B cell (primary cell): ENCODE measurements around the gene CDC42BPB. TPM values are rescaled to one million over a fixed set of nuclear protein-coding genes. Genes with fewer than 3 reads are reported as not detected.

Experiments
- ATAC-seq: fragments of 200-7000 bp; cut with Tn5 transposase; one replicate; pipeline ENCODE4 v1.10.0; 2021; ENCODE audit warnings: low read depth, mild to moderate bottlenecking, moderate number of reproducible peaks, moderate library complexity
- CTCF ChIA-PET: fragments of 350-600 bp; sonication (Branson Sonifier 250); formaldehyde crosslinking; loops from one replicate; lab custom pipeline; 2021; ENCODE audit warnings: antibody characterized with exemption, inconsistent platforms; lab: Charles Lee
- POLR2A ChIA-PET: fragments of 350-600 bp; sonication (Branson Sonifier 250); formaldehyde crosslinking; loops from one replicate; lab custom pipeline; 2021; ENCODE audit warnings: antibody characterized with exemption; lab: Charles Lee
- DNase-seq: peaks from one replicate; pipeline ENCODE4 v3.0.0; 2013
- H2AFZ ChIP-seq: 2 replicates; pipeline ENCODE4 v1.6.1; 2012; ENCODE audit warnings: mild to moderate bottlenecking, low read depth, low read length; ENCODE audit not compliant: insufficient read depth, poor library complexity, severe bottlenecking
- H3K27ac ChIP-seq, 2 donors: 1 replicate in 1 of 2; 2 replicates in 1 of 2; pipeline ENCODE4 v1.5.1; 2012 to 2013; ENCODE audit warnings: low read length in 2 of 2, mild to moderate bottlenecking in 2 of 2, moderate library complexity in 1 of 2
- H3K27me3 ChIP-seq, 4 experiments: fragments of 200-600 bp in 1 of 4; sonication (generic) in 1 of 4; replicated peaks in 1 of 4; 1 replicate in 2 of 4; 2 replicates in 2 of 4; pipeline versions ENCODE4 v1.6.1 to v1.7.0; 2013 to 2016; ENCODE audit warnings: low read length in 3 of 4, mild to moderate bottlenecking in 2 of 4, mixed read lengths in 1 of 4, moderate library complexity in 1 of 4; ENCODE audit not compliant: insufficient read depth in 4 of 4, control insufficient read depth in 3 of 4; ENCODE audit errors: control extremely low read depth in 1 of 4
- H3K36me3 ChIP-seq, 2 experiments: replicated peaks in 1 of 2; 1 replicate in 1 of 2; 2 replicates in 1 of 2; pipeline versions ENCODE4 v1.6.1 to v1.7.1; 2013; ENCODE audit warnings: low read length in 1 of 2; ENCODE audit not compliant: insufficient read depth in 2 of 2, control insufficient read depth in 1 of 2; ENCODE audit errors: control extremely low read depth in 1 of 2, extremely low read depth in 1 of 2
- H3K4me1 ChIP-seq, 2 donors: fragments of 200-600 bp in 1 of 2; sonication (generic) in 1 of 2; 1 replicate in 1 of 2; 2 replicates in 1 of 2; pipeline versions ENCODE4 v1.5.1 to v1.6.1; 2013 to 2017; ENCODE audit warnings: low read length in 2 of 2; ENCODE audit not compliant: control insufficient read depth in 2 of 2, insufficient read depth in 2 of 2
- H3K4me2 ChIP-seq: replicated peaks from 2 replicates; pipeline ENCODE3; 2012; ENCODE audit warnings: mild to moderate bottlenecking, low read depth, low read length; ENCODE audit not compliant: poor library complexity, severe bottlenecking
- H3K4me3 ChIP-seq, 5 experiments: fragments of 200-600 bp in 1 of 5; sonication (generic) in 1 of 5; 1 replicate in 3 of 5; 2 replicates in 2 of 5; pipeline versions ENCODE4 v1.5.1 to v1.7.0; 2011 to 2016; ENCODE audit warnings: low read length in 4 of 5, mild to moderate bottlenecking in 4 of 5, low read depth in 2 of 5, control low read depth in 1 of 5, moderate library complexity in 1 of 5; ENCODE audit not compliant: insufficient read depth in 1 of 5; ENCODE audit errors: control extremely low read depth in 1 of 5, extremely low read depth in 1 of 5
- H3K79me2 ChIP-seq: fragments of 200-600 bp; sonication (generic); one replicate; pipeline ENCODE4 v1.6.0; 2016; ENCODE audit warnings: low read length; ENCODE audit not compliant: control insufficient read depth, insufficient read depth
- H3K9ac ChIP-seq: fragments of 200-600 bp; sonication (generic); 2 replicates; pipeline ENCODE4 v1.6.1; 2017; ENCODE audit warnings: mild to moderate bottlenecking, low read length, moderate library complexity
- H3K9me3 ChIP-seq, 3 donors: one replicate each; pipeline versions ENCODE4 v1.6.1 to v1.7.1; 2013; ENCODE audit warnings: low read length in 2 of 3; ENCODE audit not compliant: control insufficient read depth in 2 of 3, insufficient read depth in 1 of 3; ENCODE audit errors: control extremely low read depth in 1 of 3
- H4K20me1 ChIP-seq: 2 replicates; pipeline ENCODE4 v1.6.0; 2012; ENCODE audit warnings: mild to moderate bottlenecking, low read length; ENCODE audit not compliant: insufficient read depth, control insufficient read depth, poor library complexity, severe bottlenecking
- H3K27ac Mint-ChIP-seq: one replicate; pipeline ENCODE4 v1.8.0; 2021; ENCODE audit warnings: mixed read lengths
- H3K27me3 Mint-ChIP-seq: one replicate; pipeline ENCODE4 v1.8.0; 2021; ENCODE audit warnings: mixed read lengths
- H3K4me1 Mint-ChIP-seq: one replicate; pipeline ENCODE4 v1.8.0; 2021; ENCODE audit warnings: mixed read lengths
- H3K4me3 Mint-ChIP-seq: one replicate; pipeline ENCODE4 v1.8.0; 2021; ENCODE audit warnings: mixed read lengths
- H3K9me3 Mint-ChIP-seq: one replicate; pipeline ENCODE4 v1.8.0; 2022; ENCODE audit warnings: mixed read lengths; ENCODE audit not compliant: insufficient read depth
- CTCF ChIP-seq: fragments of 200-600 bp; IDR thresholded peaks from one replicate; pipeline ENCODE4 v1.8.0; 2022; ENCODE audit warnings: antibody characterized with exemption, mild to moderate bottlenecking
- EZH2 ChIP-seq: IDR thresholded peaks from 2 replicates; pipeline ENCODE4 v1.6.1; 2012; ENCODE audit warnings: borderline replicate concordance, low read depth, mild to moderate bottlenecking, moderate library complexity, low read length; ENCODE audit not compliant: insufficient read depth, poor library complexity, severe bottlenecking
- WGBS: methylation state at CpG from one replicate; pipeline ENCODE4 v1.1.5; 2013; ENCODE audit warnings: missing lambda C conversion rate; ENCODE audit not compliant: insufficient coverage; 5-methylcytosine and 5-hydroxymethylcytosine counted together
- intact Hi-C: fragments of 100-400 bp; cut with micrococcal nuclease; formaldehyde crosslinking; loops from one replicate; pipeline ENCODE4 v1.10.0; 2022
- polyA plus RNA-seq: library from polyadenylated mRNA; depleted of rRNA; stranded (reverse); fragments of >200 nt; gene quantifications from 2 replicates; pipeline ENCODE4 v1.2.3, GENCODE V29; 2012
- total RNA-seq, 2 donors: library from RNA; stranded (reverse); fragments of 120-200 nt in 1 of 2; gene quantifications; 1 replicate in 1 of 2; 2 replicates in 1 of 2; pipeline versions ENCODE4 v1.2.3 to v1.2.4, GENCODE V29; 2013 to 2022

Gene CDC42BPB
- total and polyA plus RNA-seq, 2 donors (not counting 1 experiment from before 2014, with no cell fraction given) = 23.9 to 52.5 TPM

GRCh38 chr14:102914474-102915291 is 142.7 kb downstream of the CDC42BPB start:
- DNase-seq = peak; percentile 40
- TF ChIP-seq CTCF (no peak), EZH2 (no peak)
- no peaks in the 10 kb centered on the region for H3K9me3 Mint-ChIP-seq
- no peaks in the 10 kb centered on the region for H3K27me3 Mint-ChIP-seq
- Histone ChIP-seq H3K36me3 (peaks cover 0 to 17% of the 10 kb centered on the region in 2 experiments), H3K9ac (no peak overlapping the region), H3K27me3 (no peaks in the 10 kb centered on the region), H3K4me1 (peaks cover 53 to 55% of the 10 kb centered on the region in 2 donors), H3K9me3 (no peaks in the 10 kb centered on the region), H3K79me2 (peaks cover 8% of the 10 kb centered on the region), H3K4me3 (no peak overlapping the region), H3K27ac (no peak overlapping the region), H2AFZ (no peak overlapping the region), H3K4me2 (peak overlapping the region; percentile 74), H4K20me1 (peaks cover 2% of the 10 kb centered on the region)
- ChIA-PET POLR2A (interaction anchor here (0.6 to 3.5 kb wide), 2 partner anchors 13 to 139 kb away, joined by 4 to 13 read pairs; no protein-coding TSS in a partner anchor), CTCF (interaction anchor here (1.1 to 5.3 kb wide), 2 partner anchors 13 to 221 kb away, joined by 5 to 59 read pairs; no protein-coding TSS in a partner anchor)
- WGBS = 73% methylated on average over 23 of the region's 26 CpGs
- peaks cover 53% of the 10 kb centered on the region for H3K4me1 Mint-ChIP-seq
- intact Hi-C loops = loop anchor here (5.0 kb wide), 1 partner anchor 202 kb away; no protein-coding TSS in a partner anchor
- peak overlapping the region; percentile 41 for H3K4me3 Mint-ChIP-seq
- peak overlapping the region; percentile 20 for H3K27ac Mint-ChIP-seq
- ATAC-seq = peak; percentile 28
